Progenitor cell of endocrine pancreas (in vitro differentiated cells): ENCODE data around the gene CYP17A1. TPM values are rescaled to one million over a fixed set of nuclear protein-coding genes. Genes with fewer than 3 reads are reported as not detected.

Experiments used
- DNase-seq: peaks from one replicate; pipeline ENCODE4 v3.0.0; 2021; ENCODE audit warnings: low spot score; ENCODE audit not compliant: unreplicated experiment
- H3K27ac Mint-ChIP-seq: 2 replicates; pipeline ENCODE4 v1.8.0; 2021; ENCODE audit warnings: mild to moderate bottlenecking, moderate library complexity, mixed read lengths
- H3K27me3 Mint-ChIP-seq: 2 replicates; pipeline ENCODE4 v1.8.0; 2021; ENCODE audit warnings: mixed read lengths
- H3K36me3 Mint-ChIP-seq: 2 replicates; pipeline ENCODE4 v1.8.0; 2022; ENCODE audit warnings: mixed read lengths; ENCODE audit not compliant: insufficient read depth
- H3K4me1 Mint-ChIP-seq: 2 replicates; pipeline ENCODE4 v1.8.0; 2021; ENCODE audit warnings: low read depth, mixed read lengths
- H3K4me3 Mint-ChIP-seq: 2 replicates; pipeline ENCODE4 v1.8.0; 2021; ENCODE audit warnings: low read depth, mild to moderate bottlenecking, moderate library complexity, mixed read lengths
- H3K9me3 Mint-ChIP-seq: 2 replicates; pipeline ENCODE4 v1.8.0; 2021; ENCODE audit warnings: low read depth, mixed read lengths
- total RNA-seq: library from RNA; stranded (reverse); gene quantifications from 2 replicates; pipeline ENCODE4 v1.2.1, GENCODE V29; 2021
- TF ChIP-seq, protein P1 (sequence below): fragments of 200-600 bp; sonication (generic); IDR thresholded peaks from one replicate; pipeline ENCODE4 v1.5.0; 2021; ENCODE audit warnings: antibody characterized with exemption, mild to moderate bottlenecking; ENCODE audit not compliant: unreplicated experiment

The CYP17A1 gene
- total RNA-seq, 1 donor from 2014 or later, result not detected

DNA sequence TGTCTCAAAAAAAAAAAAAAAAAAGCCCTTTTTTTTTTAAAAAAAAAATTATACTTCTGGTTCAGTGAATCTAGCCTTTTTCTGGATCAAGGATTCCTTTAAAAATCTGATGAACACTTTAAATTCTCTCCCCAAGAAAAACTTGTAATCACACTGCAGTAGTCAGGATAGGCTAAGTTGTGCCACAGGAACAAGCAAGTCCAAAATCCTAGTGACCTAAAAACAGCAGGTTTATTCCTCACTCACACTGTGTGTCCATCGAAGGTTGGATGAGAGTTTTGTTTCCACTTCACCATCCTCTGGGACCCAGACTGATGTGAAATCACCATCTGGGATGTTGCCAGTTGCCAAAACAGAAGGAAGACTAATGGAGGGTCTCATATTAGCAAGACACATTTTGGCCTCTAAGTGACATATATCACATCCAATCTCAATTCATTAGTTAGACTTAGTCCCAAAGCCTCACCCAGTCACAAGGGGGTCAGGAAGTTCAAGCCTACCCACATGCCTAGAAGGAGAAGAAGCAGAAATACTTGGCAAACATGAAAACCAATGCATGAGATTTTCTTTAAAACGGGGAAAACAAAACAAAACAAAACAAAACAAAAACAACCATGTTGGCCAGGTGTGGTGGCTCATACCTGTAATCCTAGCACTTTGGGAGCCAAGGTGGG, 32.7 kb downstream of the CYP17A1 start:
- Mint-ChIP-seq H3K4me3 (no peak overlapping the region), H3K9me3 (no peaks in the 10 kb centered on the region), H3K27me3 (no peaks in the 10 kb centered on the region), H3K27ac (no peak overlapping the region), H3K4me1 (peaks cover 5% of the 10 kb centered on the region), H3K36me3 (peaks cover 11% of the 10 kb centered on the region)
- TF ChIP-seq, protein P1, sequence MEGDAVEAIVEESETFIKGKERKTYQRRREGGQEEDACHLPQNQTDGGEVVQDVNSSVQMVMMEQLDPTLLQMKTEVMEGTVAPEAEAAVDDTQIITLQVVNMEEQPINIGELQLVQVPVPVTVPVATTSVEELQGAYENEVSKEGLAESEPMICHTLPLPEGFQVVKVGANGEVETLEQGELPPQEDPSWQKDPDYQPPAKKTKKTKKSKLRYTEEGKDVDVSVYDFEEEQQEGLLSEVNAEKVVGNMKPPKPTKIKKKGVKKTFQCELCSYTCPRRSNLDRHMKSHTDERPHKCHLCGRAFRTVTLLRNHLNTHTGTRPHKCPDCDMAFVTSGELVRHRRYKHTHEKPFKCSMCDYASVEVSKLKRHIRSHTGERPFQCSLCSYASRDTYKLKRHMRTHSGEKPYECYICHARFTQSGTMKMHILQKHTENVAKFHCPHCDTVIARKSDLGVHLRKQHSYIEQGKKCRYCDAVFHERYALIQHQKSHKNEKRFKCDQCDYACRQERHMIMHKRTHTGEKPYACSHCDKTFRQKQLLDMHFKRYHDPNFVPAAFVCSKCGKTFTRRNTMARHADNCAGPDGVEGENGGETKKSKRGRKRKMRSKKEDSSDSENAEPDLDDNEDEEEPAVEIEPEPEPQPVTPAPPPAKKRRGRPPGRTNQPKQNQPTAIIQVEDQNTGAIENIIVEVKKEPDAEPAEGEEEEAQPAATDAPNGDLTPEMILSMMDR, result no peak
- DNase-seq, result no peak

DNA sequence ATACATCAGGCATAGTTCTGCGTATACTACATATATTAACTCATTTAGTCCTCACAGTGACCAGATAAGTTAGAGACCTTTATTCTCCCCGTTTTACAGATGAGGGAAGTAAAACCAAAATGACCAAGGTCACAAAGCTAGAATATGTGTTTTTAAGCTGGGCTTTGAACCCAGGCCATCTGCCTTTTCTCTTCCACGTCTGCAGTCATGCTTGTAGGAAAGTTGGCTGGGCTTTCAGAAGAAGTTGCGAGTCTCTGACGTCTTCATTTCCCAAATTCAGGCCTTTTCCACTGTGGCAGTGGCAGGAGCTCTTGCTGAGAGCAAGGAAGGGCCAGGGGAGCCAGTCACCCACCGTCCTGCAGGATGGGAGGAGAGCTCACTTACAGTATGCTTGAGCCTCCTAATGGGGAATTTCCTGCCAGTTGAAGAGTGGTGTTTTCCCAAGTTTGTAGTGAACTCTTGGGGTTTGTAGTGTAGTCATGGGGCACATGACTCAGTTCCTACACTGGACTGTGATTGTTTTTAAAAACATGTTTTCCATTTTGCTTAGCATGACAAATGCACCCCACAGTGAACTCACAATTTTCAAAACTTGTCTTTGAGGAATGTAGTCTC, 34.2 kb downstream of the CYP17A1 start:
- DNase-seq, result no peak
- no peaks in the 10 kb centered on the region for H3K27me3 Mint-ChIP-seq
- H3K36me3 Mint-ChIP-seq, result peaks cover 12% of the 10 kb centered on the region
- TF ChIP-seq, protein P1, result no peak
- H3K27ac Mint-ChIP-seq, result peak overlapping the region; percentile 25
- H3K4me1 Mint-ChIP-seq, result peaks cover 5% of the 10 kb centered on the region
- H3K9me3 Mint-ChIP-seq, result no peaks in the 10 kb centered on the region
- H3K4me3 Mint-ChIP-seq, result no peak overlapping the region

DNA sequence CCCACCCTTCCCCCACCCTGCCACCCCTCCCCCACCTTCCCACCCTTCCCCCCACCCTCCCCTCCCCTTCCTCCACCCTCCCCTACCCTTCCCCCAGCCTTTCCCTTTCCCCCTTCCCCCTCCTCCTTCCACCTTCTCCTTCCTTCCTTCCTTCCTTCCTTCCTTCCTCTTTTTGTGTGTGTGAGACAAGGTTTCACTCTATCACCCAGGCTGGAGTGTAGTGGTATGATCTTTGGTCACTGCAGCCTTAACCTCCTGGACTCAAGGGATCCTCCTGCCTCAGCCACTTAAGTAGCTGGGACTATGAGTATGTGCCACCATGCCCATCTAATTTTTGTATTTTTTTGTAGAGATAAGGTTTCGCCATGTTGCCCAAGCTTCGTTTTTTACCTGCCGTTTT, 35.2 kb downstream of the CYP17A1 start:
- Mint-ChIP-seq H3K36me3 (peaks cover 12% of the 10 kb centered on the region), H3K4me3 (no peak overlapping the region)

DNA sequence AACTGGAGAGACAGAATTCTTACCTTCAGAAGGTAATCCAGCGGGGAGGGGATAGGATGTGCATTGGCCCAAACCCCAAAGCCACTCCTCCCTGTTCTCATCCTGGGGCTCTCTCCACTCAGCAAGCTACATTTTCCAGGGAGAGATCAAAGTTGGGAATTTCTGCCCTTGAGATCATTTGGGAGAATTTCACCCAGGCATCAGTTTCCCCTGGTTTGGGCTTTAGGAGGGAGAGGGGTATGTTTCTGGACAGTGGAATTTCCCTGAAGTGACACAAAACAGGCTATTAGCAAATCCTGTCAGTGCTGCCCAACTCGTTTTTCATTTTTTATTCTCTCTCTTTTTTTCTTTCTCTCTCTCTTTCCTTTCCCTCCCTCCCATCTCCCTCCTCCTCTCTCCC, 35.7 kb downstream of the CYP17A1 start:
- Mint-ChIP-seq H3K27ac (no peak overlapping the region), H3K27me3 (no peaks in the 10 kb centered on the region), H3K9me3 (no peaks in the 10 kb centered on the region), H3K36me3 (peaks cover 12% of the 10 kb centered on the region), H3K4me1 (peaks cover 5% of the 10 kb centered on the region), H3K4me3 (no peak overlapping the region)
- TF ChIP-seq, protein P1, result no peak
- no peak for DNase-seq

More for the DNA sequence above, 35.2 kb downstream of the CYP17A1 start:
- TF ChIP-seq, protein P1, result no peak
- H3K27ac Mint-ChIP-seq, result peak overlapping the region; percentile 66
- DNase-seq, result no peak
- no peaks in the 10 kb centered on the region for H3K27me3 Mint-ChIP-seq
- no peaks in the 10 kb centered on the region for H3K9me3 Mint-ChIP-seq
- peaks cover 5% of the 10 kb centered on the region for H3K4me1 Mint-ChIP-seq

DNA sequence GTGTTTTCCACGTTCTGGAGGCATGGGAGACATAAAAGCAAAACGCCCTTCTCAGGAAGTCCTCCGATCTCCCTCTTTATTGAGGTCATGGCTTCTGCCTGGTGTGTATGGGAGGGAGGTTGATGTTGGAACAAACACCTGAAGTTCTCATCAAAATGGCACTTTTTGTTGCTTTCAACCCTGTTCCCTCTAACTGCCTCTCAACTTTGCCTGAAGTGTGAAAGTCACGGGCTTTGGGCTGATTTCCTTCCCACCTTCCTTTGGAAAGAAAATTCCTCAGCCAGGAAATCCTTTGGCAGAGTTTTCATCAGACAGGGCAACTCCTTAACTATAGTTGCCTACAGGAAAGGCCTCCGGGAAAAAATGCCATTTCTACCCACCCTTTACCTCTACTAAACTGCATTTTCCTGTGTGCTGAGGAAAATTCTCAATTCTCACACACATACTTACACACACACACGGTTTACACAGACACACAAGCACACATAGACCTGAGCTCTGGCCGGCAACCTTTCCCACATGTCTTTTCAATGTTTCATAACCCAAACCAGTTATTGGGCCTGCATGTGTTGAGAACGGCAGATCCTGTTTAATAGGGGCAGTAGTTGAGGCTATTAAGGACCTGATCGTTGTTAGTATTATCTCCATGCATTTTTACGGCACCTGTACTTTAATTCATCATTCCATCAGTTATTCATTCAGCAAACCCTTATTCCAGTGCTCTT, 36.4 kb downstream of the CYP17A1 start:
- Mint-ChIP-seq H3K4me3 (no peak overlapping the region), H3K27me3 (no peaks in the 10 kb centered on the region), H3K4me1 (peaks cover 5% of the 10 kb centered on the region), H3K27ac (no peak overlapping the region), H3K36me3 (peaks cover 12% of the 10 kb centered on the region), H3K9me3 (no peaks in the 10 kb centered on the region)
- DNase-seq, result no peak
- TF ChIP-seq, protein P1, result no peak
